Esophagus muscularis mucosa (tissue), 4 donors: ENCODE measurements around the gene KIF19. TPM values are rescaled to one million over a fixed set of nuclear protein-coding genes. Genes with fewer than 3 reads are reported as not detected.

Experiments
- DNase-seq: peaks from one replicate; pipeline ENCODE4 v3.0.0-alpha.2; 2017; ENCODE audit errors: extremely low spot score
- H3K27ac ChIP-seq, 4 donors: fragments of 200-600 bp; sonication (generic); replicated peaks in 1 of 4; 1 replicate in 3 of 4; 2 replicates in 1 of 4; pipeline ENCODE4 v1.5.1; 2016 to 2019; ENCODE audit warnings: mild to moderate bottlenecking in 1 of 4
- H3K27me3 ChIP-seq, 4 donors: fragments of 200-600 bp; sonication (generic); one replicate each; pipeline versions ENCODE4 v1.5.1 to v1.6.0; 2016 to 2019
- H3K36me3 ChIP-seq, 4 donors: fragments of 200-600 bp; sonication (generic); one replicate each; pipeline ENCODE4 v1.5.1; 2016 to 2019
- H3K4me1 ChIP-seq, 4 donors: fragments of 200-600 bp; sonication (generic); one replicate each; pipeline ENCODE4 v1.5.1; 2016 to 2019
- H3K4me3 ChIP-seq, 4 donors: fragments of 200-600 bp; sonication (generic); 1 replicate in 2 of 4; 2 replicates in 2 of 4; pipeline ENCODE4 v1.5.1; 2016 to 2019; ENCODE audit warnings: mild to moderate bottlenecking in 4 of 4, moderate library complexity in 1 of 4
- H3K9me3 ChIP-seq, 4 donors: fragments of 200-600 bp; sonication (generic); 1 replicate in 3 of 4; 2 replicates in 1 of 4; pipeline ENCODE4 v1.5.1; 2016 to 2019
- EP300 ChIP-seq: sonication (generic); formaldehyde crosslinking; IDR thresholded peaks from one replicate; pipeline ENCODE4 v1.6.1; 2017; ENCODE audit warnings: antibody characterized with exemption
- POLR2A ChIP-seq: fragments of 450-650 bp; IDR thresholded peaks from one replicate; pipeline ENCODE4 v1.6.1; 2017; ENCODE audit warnings: antibody characterized with exemption, moderate library complexity, mild to moderate bottlenecking, low read depth
- POLR2AphosphoS5 ChIP-seq, 2 donors: sonication (generic); formaldehyde crosslinking; IDR thresholded peaks; one replicate each; pipeline ENCODE4 v1.6.1; 2017; ENCODE audit warnings: antibody characterized with exemption in 2 of 2
- WGBS: methylation state at CpG from one replicate; pipeline ENCODE4 v1.1.5; 2018; 5-methylcytosine and 5-hydroxymethylcytosine counted together
- intact Hi-C: fragments of 100-400 bp; cut with DNase I; formaldehyde crosslinking; loops from one replicate; pipeline ENCODE4 v1.15.1; 2023
- total RNA-seq, 4 donors: library from RNA; depleted of rRNA; stranded (reverse); fragments of >200 nt; gene quantifications; one replicate each; pipeline versions ENCODE4 v1.1.0 to v1.2.1, GENCODE V29; 2016
- TF ChIP-seq, protein P1 (sequence below), 3 experiments: fragments of 200-600 bp in 2 of 3; fragments of 450-650 bp in 1 of 3; sonication (generic) in 2 of 3; IDR thresholded peaks; one replicate each; pipeline ENCODE4 v1.5.1; 2017 to 2019; ENCODE audit warnings: antibody characterized with exemption in 3 of 3, mild to moderate bottlenecking in 2 of 3, moderate library complexity in 1 of 3

The KIF19 gene
- total RNA-seq, 4 donors from 2014 or later: under 0.01 to 3.8 (median 1.3) TPM

DNA sequence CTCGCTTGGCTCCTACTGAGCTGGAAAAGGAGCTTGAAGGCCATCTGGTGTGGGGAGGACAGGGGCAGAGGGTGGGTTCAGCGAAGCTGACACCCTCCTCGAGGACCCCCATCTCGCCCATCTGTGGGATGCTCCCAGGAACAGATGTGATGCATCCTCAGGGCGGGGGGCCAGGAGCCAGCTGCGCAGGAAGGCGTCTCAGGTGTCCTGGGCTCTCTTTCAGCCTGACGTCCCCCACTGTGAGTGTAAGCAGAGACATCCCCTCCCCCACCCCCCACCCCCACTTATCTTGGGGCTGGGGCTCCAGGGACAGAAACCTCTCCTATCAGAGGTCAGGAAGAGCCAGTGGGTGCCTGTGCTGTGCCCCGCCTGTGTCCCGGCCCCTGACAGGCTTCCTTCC, 16.2 kb downstream of the KIF19 start:
- WGBS: 80% methylated on average over 10 of the region's 10 CpGs
- Histone ChIP-seq H3K27me3 (peaks cover 0 to 80% (median 0%) of the 10 kb centered on the region in 4 donors), H3K4me3 (no peak overlapping the region), H3K4me1 (no peaks in the 10 kb centered on the region), H3K9me3 (no peaks in the 10 kb centered on the region), H3K36me3 (no peaks in the 10 kb centered on the region), H3K27ac (no peak overlapping the region)
- intact Hi-C loops: no loop called here
- TF ChIP-seq POLR2A (no peak), POLR2AphosphoS5 (IDR thresholded peaks at IDR 0.05) (no peak), EP300 (no peak)
- TF ChIP-seq, protein P1, sequence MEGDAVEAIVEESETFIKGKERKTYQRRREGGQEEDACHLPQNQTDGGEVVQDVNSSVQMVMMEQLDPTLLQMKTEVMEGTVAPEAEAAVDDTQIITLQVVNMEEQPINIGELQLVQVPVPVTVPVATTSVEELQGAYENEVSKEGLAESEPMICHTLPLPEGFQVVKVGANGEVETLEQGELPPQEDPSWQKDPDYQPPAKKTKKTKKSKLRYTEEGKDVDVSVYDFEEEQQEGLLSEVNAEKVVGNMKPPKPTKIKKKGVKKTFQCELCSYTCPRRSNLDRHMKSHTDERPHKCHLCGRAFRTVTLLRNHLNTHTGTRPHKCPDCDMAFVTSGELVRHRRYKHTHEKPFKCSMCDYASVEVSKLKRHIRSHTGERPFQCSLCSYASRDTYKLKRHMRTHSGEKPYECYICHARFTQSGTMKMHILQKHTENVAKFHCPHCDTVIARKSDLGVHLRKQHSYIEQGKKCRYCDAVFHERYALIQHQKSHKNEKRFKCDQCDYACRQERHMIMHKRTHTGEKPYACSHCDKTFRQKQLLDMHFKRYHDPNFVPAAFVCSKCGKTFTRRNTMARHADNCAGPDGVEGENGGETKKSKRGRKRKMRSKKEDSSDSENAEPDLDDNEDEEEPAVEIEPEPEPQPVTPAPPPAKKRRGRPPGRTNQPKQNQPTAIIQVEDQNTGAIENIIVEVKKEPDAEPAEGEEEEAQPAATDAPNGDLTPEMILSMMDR (IDR thresholded peaks at IDR 0.05): no peak
- DNase-seq: no peak

DNA sequence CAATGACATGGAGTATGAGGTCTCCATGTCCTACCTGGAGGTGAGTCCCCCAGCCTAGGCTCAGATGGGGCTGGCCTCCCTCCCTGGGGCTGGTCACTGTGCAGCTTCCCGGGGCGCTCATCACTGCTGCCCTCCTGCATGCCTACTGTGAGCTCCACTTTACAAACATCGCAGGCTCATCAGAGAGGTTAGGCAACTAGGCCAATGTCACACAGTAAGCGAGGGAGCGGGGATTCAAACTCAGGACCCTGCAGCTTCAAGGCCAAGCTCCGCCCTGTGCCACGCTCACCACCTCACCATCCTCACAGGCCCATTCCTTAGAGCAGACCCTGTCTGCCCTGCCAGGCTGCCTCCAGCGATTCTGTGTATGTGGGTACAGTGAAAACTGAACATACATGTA, 17.1 kb downstream of the KIF19 start:
- Histone ChIP-seq H3K36me3 (no peaks in the 10 kb centered on the region), H3K4me1 (no peaks in the 10 kb centered on the region), H3K9me3 (no peaks in the 10 kb centered on the region), H3K4me3 (no peak overlapping the region), H3K27me3 (peaks cover 0 to 82% (median 0%) of the 10 kb centered on the region in 4 donors), H3K27ac (no peak overlapping the region)
- TF ChIP-seq EP300 (no peak), POLR2AphosphoS5 (IDR thresholded peaks at IDR 0.05) (no peak), POLR2A (no peak)
- TF ChIP-seq, protein P1 (IDR thresholded peaks at IDR 0.05): no peak
- intact Hi-C loops: no loop called here
- DNase-seq: no peak
- WGBS: no CpG with 5 or more reads among the region's 8 CpGs

DNA sequence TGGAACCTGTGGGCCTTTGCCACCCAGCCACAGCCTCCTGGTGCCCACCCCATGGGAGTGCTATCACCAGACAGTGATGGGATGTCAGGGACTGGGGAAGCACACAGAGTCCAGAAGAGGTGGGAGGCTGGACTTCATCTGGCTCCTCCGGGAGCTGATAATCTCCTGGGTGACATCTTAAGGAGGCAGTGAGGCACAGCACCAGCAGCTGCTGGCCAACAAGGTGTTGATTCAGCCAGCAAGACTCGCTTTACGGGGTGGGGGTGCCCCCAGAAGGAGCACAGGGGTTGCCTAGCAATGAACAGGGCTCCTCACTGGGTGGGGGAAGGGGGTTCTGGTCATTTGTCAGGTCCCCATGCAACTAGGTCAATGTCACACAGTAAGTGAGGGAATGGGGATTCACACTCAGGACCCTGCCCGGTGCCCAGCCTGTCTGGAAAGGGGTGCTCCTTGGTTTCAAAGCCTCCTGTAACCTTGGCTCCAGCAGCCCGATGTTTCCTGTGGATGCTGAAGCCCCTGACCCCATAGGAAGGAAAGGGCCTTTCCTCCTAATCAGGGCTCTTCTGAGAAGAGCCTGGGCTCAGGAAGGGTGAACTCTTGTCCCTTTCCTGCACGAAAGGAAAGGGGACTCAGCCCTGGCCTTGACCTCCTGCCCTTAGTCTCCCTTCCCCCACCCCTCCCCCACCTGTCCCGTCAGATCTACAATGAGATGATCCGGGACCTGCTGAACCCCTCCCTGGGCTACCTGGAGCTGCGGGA, 17.7 kb downstream of the KIF19 start:
- intact Hi-C loops: no loop called here
- Histone ChIP-seq H3K27me3 (peaks cover 0 to 83% (median 0%) of the 10 kb centered on the region in 4 donors), H3K4me1 (no peaks in the 10 kb centered on the region), H3K9me3 (no peaks in the 10 kb centered on the region), H3K4me3 (no peak overlapping the region), H3K27ac (no peak overlapping the region), H3K36me3 (no peaks in the 10 kb centered on the region)
- TF ChIP-seq POLR2A: no peak
- TF ChIP-seq POLR2AphosphoS5 (IDR thresholded peaks at IDR 0.05): no peak
- TF ChIP-seq EP300: no peak
- TF ChIP-seq, protein P1 (IDR thresholded peaks at IDR 0.05): no peak
- WGBS: 60% methylated on average over 7 of the region's 9 CpGs
- DNase-seq: no peak

DNA sequence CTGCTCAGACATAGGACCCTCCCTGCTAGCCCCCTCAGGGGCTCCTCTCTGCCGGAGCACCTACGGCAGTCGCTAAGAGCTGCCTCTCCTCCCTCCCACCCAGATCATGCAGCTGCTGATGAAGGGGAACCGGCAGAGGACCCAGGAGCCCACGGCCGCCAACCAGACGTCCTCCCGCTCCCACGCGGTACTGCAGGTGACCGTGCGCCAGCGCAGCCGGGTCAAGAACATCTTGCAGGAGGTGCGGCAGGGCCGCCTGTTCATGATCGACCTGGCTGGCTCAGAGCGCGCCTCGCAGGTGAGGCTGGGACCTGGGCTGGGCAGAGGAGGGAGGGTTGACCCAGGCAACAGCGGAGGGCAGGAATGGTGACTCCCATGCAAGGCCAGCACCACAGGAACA, 18.6 kb downstream of the KIF19 start:
- TF ChIP-seq POLR2A: no peak
- no peak for TF ChIP-seq EP300
- no peak for TF ChIP-seq POLR2AphosphoS5 (IDR thresholded peaks at IDR 0.05)
- TF ChIP-seq, protein P1 (IDR thresholded peaks at IDR 0.05): no peak
- H3K27ac ChIP-seq: no peak overlapping the region
- DNase-seq: no peak
- no peaks in the 10 kb centered on the region for H3K4me1 ChIP-seq
- no peak overlapping the region for H3K4me3 ChIP-seq
- H3K27me3 ChIP-seq: peaks cover 0 to 83% (median 0%) of the 10 kb centered on the region in 4 donors
- H3K36me3 ChIP-seq: no peaks in the 10 kb centered on the region
- intact Hi-C loops: no loop called here
- no peaks in the 10 kb centered on the region for H3K9me3 ChIP-seq
- WGBS: 80% methylated on average over 15 of the region's 21 CpGs
